H9 (cell line): Measurements from ENCODE around the gene ANKRD44. TPM values are rescaled to one million over a fixed set of nuclear protein-coding genes. Genes with fewer than 3 reads are reported as not detected.

Source experiments
- DNase-seq: peaks from one replicate; pipeline ENCODE4 v3.0.0-alpha.2; 2017
- H2AFZ ChIP-seq: one replicate; pipeline ENCODE4 v1.6.1; 2013; ENCODE audit warnings: mild to moderate bottlenecking, low read length, control low read depth, moderate library complexity
- H2AK5ac ChIP-seq: 2 replicates; pipeline ENCODE4 v1.6.1; 2013; ENCODE audit warnings: low read length, control low read depth, mixed read lengths; ENCODE audit not compliant: insufficient read length
- H2BK120ac ChIP-seq: one replicate; pipeline ENCODE4 v1.6.1; 2013; ENCODE audit warnings: low read depth, mild to moderate bottlenecking, low read length, control low read depth, inconsistent platforms; ENCODE audit not compliant: poor library complexity, severe bottlenecking
- H2BK12ac ChIP-seq: 2 replicates; pipeline ENCODE4 v1.6.1; 2013; ENCODE audit warnings: low read length, control low read depth, mixed read lengths, low read depth; ENCODE audit not compliant: insufficient read length
- H2BK15ac ChIP-seq: 2 replicates; pipeline ENCODE4 v1.6.1; 2013; ENCODE audit warnings: low read depth, low read length, control low read depth
- H2BK20ac ChIP-seq: one replicate; pipeline ENCODE4 v1.6.1; 2013; ENCODE audit warnings: low read depth, mild to moderate bottlenecking, low read length, control low read depth, inconsistent platforms; ENCODE audit not compliant: poor library complexity, severe bottlenecking
- H2BK5ac ChIP-seq: 2 replicates; pipeline ENCODE4 v1.6.1; 2013; ENCODE audit warnings: low read length, control low read depth, mixed read lengths; ENCODE audit not compliant: insufficient read length
- H3K14ac ChIP-seq: 2 replicates; pipeline ENCODE4 v1.6.1; 2013; ENCODE audit warnings: low read length, control low read depth; ENCODE audit not compliant: insufficient read depth
- H3K18ac ChIP-seq: 2 replicates; pipeline ENCODE4 v1.6.1; 2013; ENCODE audit warnings: low read depth, mild to moderate bottlenecking, mixed read lengths, low read length, control low read depth; ENCODE audit not compliant: insufficient read length
- H3K23ac ChIP-seq: 2 replicates; pipeline ENCODE4 v1.6.1; 2013; ENCODE audit warnings: low read length, control low read depth, mixed read lengths, low read depth; ENCODE audit not compliant: insufficient read length
- H3K23me2 ChIP-seq: 2 replicates; pipeline ENCODE4 v1.6.1; 2013; ENCODE audit warnings: low read depth, mild to moderate bottlenecking, mixed read lengths, low read length, control low read depth; ENCODE audit not compliant: insufficient read length, poor library complexity, severe bottlenecking
- H3K27ac ChIP-seq: 2 replicates; pipeline ENCODE4 v1.5.1; 2013; ENCODE audit warnings: low read length, control low read depth, mixed read lengths, low read depth; ENCODE audit not compliant: insufficient read length
- H3K27me3 ChIP-seq: 2 replicates; pipeline ENCODE4 v1.6.1; 2013; ENCODE audit warnings: low read length, control low read depth, inconsistent platforms; ENCODE audit not compliant: insufficient read depth
- H3K4ac ChIP-seq: 2 replicates; pipeline ENCODE4 v1.6.1; 2013; ENCODE audit warnings: low read depth, mild to moderate bottlenecking, control low read depth, inconsistent platforms, low read length, moderate library complexity
- H3K4me1 ChIP-seq: 2 replicates; pipeline ENCODE4 v1.6.1; 2013; ENCODE audit warnings: low read length, control low read depth, inconsistent platforms; ENCODE audit not compliant: insufficient read depth
- H3K4me2 ChIP-seq: 2 replicates; pipeline ENCODE4 v1.6.1; 2013; ENCODE audit warnings: low read length, control low read depth, mixed read lengths; ENCODE audit not compliant: insufficient read length, insufficient read depth
- H3K56ac ChIP-seq: 2 replicates; pipeline ENCODE4 v1.6.1; 2013; ENCODE audit warnings: low read depth, mild to moderate bottlenecking, mixed read lengths, low read length, control low read depth; ENCODE audit not compliant: insufficient read length
- H3K79me1 ChIP-seq: 2 replicates; pipeline ENCODE4 v1.6.1; 2013; ENCODE audit warnings: low read depth, mild to moderate bottlenecking, moderate library complexity, low read length, control low read depth, inconsistent platforms; ENCODE audit not compliant: insufficient read depth, poor library complexity, severe bottlenecking
- H3K79me2 ChIP-seq: 2 replicates; pipeline ENCODE4 v1.6.1; 2013; ENCODE audit warnings: low read length, control low read depth, inconsistent platforms; ENCODE audit not compliant: insufficient read depth
- H3K9ac ChIP-seq: 2 replicates; pipeline ENCODE4 v1.6.1; 2013; ENCODE audit warnings: low read length, control low read depth, mixed read lengths; ENCODE audit not compliant: insufficient read length; ENCODE audit errors: extremely low read depth
- H3K9me3 ChIP-seq: one replicate; pipeline ENCODE4 v1.6.1; 2013; ENCODE audit warnings: low read depth, low read length, inconsistent platforms; ENCODE audit not compliant: control insufficient read depth
- H3T11ph ChIP-seq: one replicate; pipeline ENCODE4 v1.6.1; 2013; ENCODE audit warnings: mild to moderate bottlenecking, low read length, control low read depth, inconsistent platforms
- H4K20me1 ChIP-seq: one replicate; pipeline ENCODE4 v1.6.1; 2013; ENCODE audit not compliant: control insufficient read depth, insufficient read length, insufficient read depth
- H4K5ac ChIP-seq: 2 replicates; pipeline ENCODE4 v1.6.1; 2013; ENCODE audit warnings: low read depth, mild to moderate bottlenecking, mixed read lengths, low read length, control low read depth; ENCODE audit not compliant: insufficient read length
- H4K8ac ChIP-seq: replicated peaks from 2 replicates; pipeline ENCODE4 v1.6.1; 2013; ENCODE audit warnings: low read length, control low read depth, mixed read lengths, low read depth; ENCODE audit not compliant: insufficient read length
- H4K91ac ChIP-seq: 2 replicates; pipeline ENCODE4 v1.6.1; 2013; ENCODE audit warnings: low read depth, mild to moderate bottlenecking, moderate library complexity, mixed read lengths, low read length, control low read depth; ENCODE audit not compliant: insufficient read length
- H3K27ac Mint-ChIP-seq, 3 experiments: 2 replicates in 2 of 3; 3 replicates in 1 of 3; pipeline ENCODE4 v1.8.0; 2020 to 2021; ENCODE audit warnings: mixed read lengths in 3 of 3, mild to moderate bottlenecking in 1 of 3, moderate library complexity in 1 of 3
- H3K27me3 Mint-ChIP-seq: 2 replicates; pipeline ENCODE4 v1.8.0; 2021; ENCODE audit warnings: low read depth, mild to moderate bottlenecking, moderate library complexity, mixed read lengths
- H3K36me3 Mint-ChIP-seq, 3 experiments: 2 replicates in 2 of 3; 3 replicates in 1 of 3; pipeline ENCODE4 v1.8.0; 2020 to 2021; ENCODE audit warnings: low read depth in 3 of 3, mixed read lengths in 3 of 3; ENCODE audit not compliant: insufficient read depth in 1 of 3
- H3K4me1 Mint-ChIP-seq, 2 experiments: 2 replicates each; pipeline ENCODE4 v1.8.0; 2020; ENCODE audit warnings: mixed read lengths in 2 of 2
- H3K4me3 Mint-ChIP-seq, 2 experiments: 2 replicates in 1 of 2; 3 replicates in 1 of 2; pipeline ENCODE4 v1.8.0; 2020 to 2021; ENCODE audit warnings: mild to moderate bottlenecking in 2 of 2, mixed read lengths in 2 of 2, moderate library complexity in 1 of 2
- H3K9me3 Mint-ChIP-seq, 2 experiments: 2 replicates in 1 of 2; 3 replicates in 1 of 2; pipeline ENCODE4 v1.8.0; 2020; ENCODE audit warnings: mild to moderate bottlenecking in 2 of 2, mixed read lengths in 2 of 2, moderate library complexity in 1 of 2
- CTCF ChIP-seq: fragments of 200-600 bp; sonication (generic); conservative IDR thresholded peaks from 3 replicates; pipeline ENCODE4 v1.8.0; 2021; ENCODE audit warnings: antibody characterized with exemption, mild to moderate bottlenecking
- WGBS: extraction: QIAGEN DNeasy Blood & Tissue Kit; methylation state at CpG from one replicate; pipeline ENCODE4 v1.1.7; 2013; ENCODE audit warnings: missing lambda C conversion rate, low lambda C conversion rate, mixed read lengths; ENCODE audit not compliant: insufficient read length; ENCODE audit errors: extremely low coverage; 5-methylcytosine and 5-hydroxymethylcytosine counted together
- total RNA-seq: library from RNA; stranded (reverse); gene quantifications from 2 replicates; pipeline ENCODE4 v1.2.1, GENCODE V29; 2021

Gene ANKRD44
- total RNA-seq, 1 experiment from 2014 or later = 1.9 TPM

- H4K91ac ChIP-seq = no peak overlapping the region
Measured at GRCh38 chr2:197268786-197269584, 41.6 kb downstream of the ANKRD44 start.

More at GRCh38 chr2:197268786-197269584, 41.6 kb downstream of the ANKRD44 start:
- no peak for TF ChIP-seq CTCF
- no CpG with 5 or more reads among the region's 7 CpGs for WGBS
- Mint-ChIP-seq H3K36me3 (no peaks in the 10 kb centered on the region), H3K4me3 (no peak overlapping the region), H3K9me3 (no peaks in the 10 kb centered on the region), H3K4me1 (peaks cover 2 to 5% of the 10 kb centered on the region in 2 experiments; a peak in 1 of 4 replicates), H3K27ac (no peak overlapping the region), H3K27me3 (no peaks in the 10 kb centered on the region; the same call in 1 of the 2 replicates)
- no peak overlapping the region for H3T11ph ChIP-seq
- H3K4ac ChIP-seq = no peak overlapping the region
- no peak overlapping the region for H2BK5ac ChIP-seq
- H3K18ac ChIP-seq = no peak overlapping the region
- no peak overlapping the region for H2BK20ac ChIP-seq
- H2AFZ ChIP-seq = no peak overlapping the region
- H3K79me1 ChIP-seq = no peaks in the 10 kb centered on the region
- H3K23me2 ChIP-seq = no peaks in the 10 kb centered on the region
- H3K14ac ChIP-seq = no peak overlapping the region
- H3K27ac ChIP-seq = no peak overlapping the region
- H2AK5ac ChIP-seq = no peak overlapping the region
- no peaks in the 10 kb centered on the region for H4K20me1 ChIP-seq
- H3K23ac ChIP-seq = no peak overlapping the region
- H3K56ac ChIP-seq = no peak overlapping the region
- H4K5ac ChIP-seq = no peak overlapping the region
- no peak overlapping the region for H2BK120ac ChIP-seq
- no peak overlapping the region for H2BK15ac ChIP-seq
- no peak overlapping the region for H3K4me2 ChIP-seq
- DNase-seq = no peak
- H3K79me2 ChIP-seq = no peaks in the 10 kb centered on the region
- H4K8ac ChIP-seq = no peak overlapping the region
- no peaks in the 10 kb centered on the region for H3K4me1 ChIP-seq
- no peaks in the 10 kb centered on the region for H3K27me3 ChIP-seq
- H3K9me3 ChIP-seq = no peaks in the 10 kb centered on the region
- H2BK12ac ChIP-seq = no peak overlapping the region
- H3K9ac ChIP-seq = no peak overlapping the region
